ENCODE data around the gene ACADSB. TPM values are rescaled to one million over a fixed set of nuclear protein-coding genes. Genes with fewer than 3 reads are reported as not detected.

ACADSB gene
- polyA plus RNA-seq (ENCODE audit: insufficient read length in 3 of 3) = 10 to 100 TPM; 25.3 to 26.5 (median 25.9) TPM

DNA sequence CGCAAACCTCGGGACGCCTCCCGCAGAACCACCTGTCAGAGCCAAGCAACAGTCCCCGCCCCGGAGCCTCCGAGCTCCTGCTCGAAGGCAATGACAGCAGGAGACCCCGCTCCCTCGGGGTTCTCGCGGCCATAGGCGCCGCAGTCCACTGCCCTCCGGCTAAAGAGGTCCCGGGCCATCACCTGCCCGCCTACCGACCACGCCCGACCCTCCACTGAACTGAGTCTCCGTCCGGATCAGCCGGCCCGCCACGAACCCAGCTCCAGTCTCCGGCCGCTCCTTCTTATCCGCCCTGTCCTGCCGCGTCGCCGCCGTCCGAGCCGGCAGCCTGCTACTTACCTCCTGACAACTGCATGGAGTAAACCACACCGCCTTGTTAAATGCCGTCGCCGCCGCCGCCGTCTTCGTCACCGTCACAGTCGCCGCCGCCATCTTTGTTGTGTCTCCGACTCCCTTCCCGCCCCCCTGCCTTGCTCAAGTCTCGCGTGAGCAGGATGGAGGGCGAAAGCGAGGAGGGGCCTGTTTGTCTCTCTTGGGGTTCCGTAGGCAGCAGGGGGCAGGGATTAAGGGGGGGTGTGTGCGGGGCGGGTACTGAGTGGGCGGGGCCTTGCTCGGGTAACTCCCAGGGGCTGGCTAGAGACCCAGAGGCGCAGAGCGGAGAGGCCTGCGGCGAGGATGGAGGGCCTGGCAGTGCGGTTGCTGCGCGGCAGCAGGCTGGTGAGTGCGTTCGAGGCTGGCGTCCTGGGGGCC is at the start of gene ACADSB, which contains the start of gene IKZF5:
Gene ACADSB (plus strand): TSS at position 652 of the 750 bp plus-strand sequence. CDS start 24 bp downstream, at position 676.
Gene IKZF5 (minus strand): TSS at position 441 of the 750 bp plus-strand sequence. CDS start 10,170 bp downstream, outside the sequence.
- peak; percentile 91 to 97 (median 94) for DNase-seq (ENCODE audit: low read depth in 3 of 3, low spot score in 2 of 3)

DNA sequence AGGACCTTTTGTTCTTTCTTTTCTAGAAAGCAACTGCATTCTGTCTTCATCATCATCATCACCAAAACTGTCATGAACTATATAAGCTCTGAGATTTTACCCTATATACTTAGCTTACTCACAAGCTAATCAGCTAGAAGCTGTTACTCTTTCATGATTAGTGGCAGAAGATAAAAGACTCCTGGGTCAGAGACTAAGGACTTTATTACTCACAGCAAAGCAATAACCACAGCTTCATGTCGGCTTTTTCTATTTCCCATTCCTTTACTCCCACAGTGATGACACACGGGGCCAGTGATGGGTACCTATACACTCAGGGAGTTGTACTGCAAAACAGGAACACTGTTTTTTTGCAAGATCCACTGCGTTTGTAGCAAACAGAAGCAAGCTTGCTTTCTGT is 46.4 kb upstream of the ACADSB start:
- DNase-seq (ENCODE audit: low read depth in 3 of 3, low spot score in 2 of 3) = no peak

DNA sequence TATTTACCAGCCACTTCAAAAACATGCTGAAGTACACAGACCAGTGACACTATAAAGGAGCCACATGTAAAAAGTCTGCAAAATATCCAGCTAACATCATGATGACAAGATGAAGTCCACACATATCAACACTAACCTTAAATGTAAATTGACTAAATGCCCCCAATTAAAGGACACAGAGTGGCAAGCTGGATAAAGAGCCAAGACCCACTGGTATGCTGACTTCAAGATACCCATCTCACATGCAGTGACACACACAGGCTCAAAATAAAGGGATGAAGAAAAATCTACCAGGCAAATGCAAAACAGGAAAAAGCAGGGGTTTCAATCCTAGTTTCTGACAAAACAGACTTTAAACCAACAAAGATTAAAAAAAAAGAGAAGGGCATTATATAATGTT is 41.9 kb upstream of the ACADSB start:
- DNase-seq (ENCODE audit: low read depth in 3 of 3, low spot score in 2 of 3) = no peak

DNA sequence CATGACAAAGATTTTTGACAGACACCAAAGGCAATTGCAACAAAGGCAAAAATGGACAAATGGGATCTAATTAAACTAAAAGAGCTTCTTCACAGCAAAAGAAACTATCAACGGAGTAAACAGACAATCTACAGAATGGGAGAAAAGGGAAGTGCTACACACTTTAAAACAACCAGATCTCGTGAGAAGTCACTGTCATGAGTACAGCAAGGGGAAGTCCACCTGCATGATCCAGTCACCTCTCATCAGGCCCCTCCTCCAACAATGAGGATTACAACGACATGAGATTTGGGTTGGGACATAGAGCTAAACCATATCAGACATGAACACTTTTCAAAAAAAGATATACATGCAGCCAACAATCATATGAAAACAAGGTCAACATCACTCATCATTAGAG is 40.1 kb upstream of the ACADSB start:
- no peak for DNase-seq (ENCODE audit: low read depth in 3 of 3, low spot score in 2 of 3)

DNA sequence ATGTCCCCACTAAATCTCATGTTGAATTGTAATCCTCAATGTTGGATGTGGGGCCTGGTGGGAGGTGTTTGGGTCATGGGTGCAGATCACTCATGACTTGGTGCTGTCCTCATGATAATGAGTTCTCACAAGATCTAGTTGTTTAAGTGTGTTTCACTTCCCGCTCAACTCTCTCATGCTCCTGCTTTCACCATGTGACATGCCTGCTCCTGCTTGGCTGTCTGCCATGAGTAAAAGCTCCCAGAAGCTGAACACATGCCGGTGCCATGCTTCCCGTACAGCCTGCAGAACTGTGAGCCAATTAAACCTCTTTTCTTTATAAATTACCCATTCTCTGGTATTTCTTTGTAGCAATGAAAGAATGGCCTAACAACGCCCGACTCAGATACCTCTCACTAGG is 34.8 kb upstream of the ACADSB start:
- DNase-seq (ENCODE audit: low read depth in 3 of 3, low spot score in 2 of 3) = no peak

DNA sequence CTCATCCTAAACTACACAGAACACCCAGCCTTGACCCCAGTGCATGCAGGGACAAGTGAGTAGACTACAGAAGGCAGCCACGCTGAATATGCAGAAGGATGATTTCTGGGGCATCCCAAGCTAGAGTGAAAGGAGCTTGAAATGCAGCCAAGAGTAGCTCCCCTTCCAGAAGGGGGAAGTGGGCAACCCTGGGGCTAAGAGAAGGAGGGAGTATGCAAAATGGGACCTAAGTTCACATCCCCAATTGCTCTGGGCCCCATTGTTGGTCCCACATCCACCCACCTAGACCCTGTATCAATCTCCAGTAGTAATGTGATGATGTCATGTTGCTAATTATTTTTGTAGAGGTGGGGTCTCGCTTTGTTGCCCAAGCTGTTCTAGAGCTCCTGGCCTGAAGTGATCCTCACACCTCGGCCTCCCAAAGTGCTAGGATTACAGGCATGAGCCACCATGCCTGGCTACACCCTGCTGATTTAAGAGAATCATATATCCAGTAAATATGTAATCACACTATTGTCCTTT is 34.2 kb upstream of the ACADSB start:
- DNase-seq (ENCODE audit: low read depth in 3 of 3, low spot score in 2 of 3) = no peak

DNA sequence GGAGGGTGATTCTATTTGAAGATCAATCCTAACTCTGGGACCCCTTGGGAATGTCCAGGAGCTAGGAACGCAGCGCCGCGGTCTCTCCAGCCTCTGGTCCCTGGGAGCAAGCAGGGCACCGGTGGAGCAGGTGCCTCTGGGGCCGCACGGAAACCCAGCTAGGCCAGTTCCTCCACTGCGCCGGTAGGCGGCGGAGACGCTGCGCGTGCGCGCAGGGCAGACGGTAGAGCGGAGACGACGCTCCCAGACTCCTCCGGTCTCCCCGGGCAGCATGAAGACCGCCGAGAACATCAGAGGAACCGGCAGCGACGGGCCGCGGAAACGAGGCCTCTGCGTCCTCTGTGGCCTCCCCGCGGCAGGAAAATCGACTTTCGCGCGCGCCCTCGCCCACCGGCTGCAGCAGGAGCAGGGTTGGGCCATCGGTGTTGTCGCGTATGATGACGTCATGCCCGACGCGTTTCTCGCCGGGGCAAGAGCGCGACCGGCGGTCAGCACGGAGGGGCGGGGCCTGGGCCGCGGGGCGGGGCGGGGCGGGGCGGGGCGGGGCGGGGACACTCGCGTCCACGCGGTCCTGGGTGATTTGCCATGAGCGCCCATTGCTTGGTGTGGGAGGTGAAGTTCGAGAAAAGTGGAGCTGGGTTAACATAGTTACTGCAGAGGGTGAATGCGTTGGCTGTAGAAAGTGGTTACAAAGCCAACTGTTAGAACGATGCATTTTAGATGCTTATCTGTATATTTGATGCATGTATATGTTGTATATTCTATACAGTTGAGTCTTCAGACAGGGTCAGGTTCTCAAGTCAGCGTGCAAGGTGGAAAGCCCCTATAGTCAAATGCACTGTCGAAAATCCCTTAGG is 28.4 kb upstream of the ACADSB start, which contains the start of gene PSTK:
Gene PSTK (plus strand): TSS at position 193 of the 857 bp plus-strand sequence. CDS start 79 bp downstream, at position 272.
- peak; percentile 83 to 89 (median 87) for DNase-seq (ENCODE audit: low read depth in 3 of 3, low spot score in 2 of 3)

DNA sequence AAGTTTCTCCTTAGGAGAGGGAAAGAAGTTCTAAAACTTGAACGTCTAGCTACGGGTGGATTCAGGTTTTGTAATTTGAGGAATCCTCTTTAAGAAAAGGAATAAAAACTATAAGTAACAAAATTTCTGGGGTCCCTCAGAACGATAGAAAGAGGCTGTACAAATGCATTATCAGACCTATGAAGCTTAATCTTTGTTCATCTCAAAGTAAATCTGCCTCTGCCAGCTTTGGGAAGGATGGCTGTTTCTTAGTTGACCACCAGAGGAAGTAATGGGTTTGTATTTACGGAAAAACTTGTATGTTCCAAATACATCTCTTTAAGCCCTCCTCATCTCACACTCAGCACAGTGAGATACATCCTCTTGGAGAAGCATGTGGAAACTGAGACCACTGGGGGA is 27.7 kb upstream of the ACADSB start:
- no peak for DNase-seq (ENCODE audit: low read depth in 3 of 3, low spot score in 2 of 3)

DNA sequence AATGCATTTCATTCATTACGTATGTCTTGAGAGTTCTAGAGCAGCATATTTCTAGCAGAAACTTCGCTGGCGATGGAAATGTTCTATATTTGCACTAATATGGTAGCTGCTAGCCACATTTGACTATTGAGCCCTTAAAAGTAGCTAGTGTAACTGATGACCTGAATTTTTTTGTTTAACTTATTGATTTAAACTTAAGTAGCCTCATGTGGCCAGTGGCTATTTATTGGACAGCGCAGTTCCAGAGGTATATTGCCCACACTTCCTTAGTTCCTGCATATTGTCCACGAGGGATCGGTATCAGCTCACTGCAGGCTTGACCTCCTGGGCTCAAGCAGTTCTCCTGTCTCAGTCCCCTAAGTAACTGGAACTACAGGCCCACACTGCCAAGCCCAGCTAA is 24.9 kb upstream of the ACADSB start:
- no peak for DNase-seq (ENCODE audit: low read depth in 3 of 3, low spot score in 2 of 3)

DNA sequence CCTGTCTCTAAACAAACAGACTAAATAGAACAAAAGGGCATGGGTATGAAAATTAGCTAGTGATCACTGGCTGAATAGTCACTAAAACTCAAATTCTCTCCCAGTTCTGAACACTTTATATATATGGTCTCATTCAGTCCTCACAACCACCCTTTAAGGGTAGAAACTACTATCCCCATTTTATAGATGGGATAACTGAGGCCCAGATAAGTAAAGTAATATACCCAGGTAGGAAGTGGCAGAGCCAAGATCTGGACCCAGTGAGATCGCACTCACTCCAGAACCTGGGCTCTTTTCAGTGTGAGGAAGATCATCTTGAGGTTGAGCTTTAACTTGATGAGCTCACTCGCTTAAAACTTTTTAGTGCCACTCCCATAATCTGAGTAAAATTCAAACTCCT is 24.1 kb upstream of the ACADSB start:
- no peak for DNase-seq (ENCODE audit: low read depth in 3 of 3, low spot score in 2 of 3)

DNA sequence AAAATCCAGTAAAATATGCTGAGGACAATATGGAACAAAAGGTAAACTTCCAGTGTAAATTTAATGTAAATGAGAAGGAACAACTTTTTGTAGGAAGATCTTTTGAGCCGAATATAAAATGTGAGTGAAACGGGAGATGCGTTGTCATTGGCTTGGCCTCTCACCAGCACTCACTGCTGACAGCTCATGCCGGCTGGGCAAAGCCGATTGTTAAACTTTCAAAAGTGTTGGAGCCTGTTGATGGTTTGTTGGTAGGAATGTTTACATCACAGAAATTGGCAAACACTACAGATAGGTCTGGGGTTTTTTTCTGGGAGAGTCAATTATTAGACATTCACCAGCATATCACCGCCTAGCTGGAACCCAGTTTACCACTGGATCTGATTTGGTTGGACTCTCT is 22.5 kb upstream of the ACADSB start:
- DNase-seq (ENCODE audit: low read depth in 3 of 3, low spot score in 2 of 3) = no peak

DNA sequence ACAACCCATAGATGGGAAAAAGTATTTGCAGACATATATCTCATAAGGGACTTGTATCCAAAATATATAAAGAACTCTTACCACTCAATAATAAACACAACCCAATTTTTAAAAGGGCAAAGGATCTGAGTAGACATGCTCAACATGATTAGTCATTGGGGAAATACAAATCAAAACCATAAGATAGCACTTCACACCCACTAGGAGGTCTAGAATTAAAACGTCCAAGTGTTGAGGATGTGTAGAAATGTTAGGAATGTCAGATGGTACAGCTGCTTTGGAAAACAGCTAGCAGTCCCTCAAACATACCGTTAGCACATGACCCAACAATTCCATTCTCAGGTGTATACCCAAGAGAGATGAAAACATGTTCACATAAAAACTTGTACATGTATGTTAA is 20.3 kb upstream of the ACADSB start:
- DNase-seq (ENCODE audit: low read depth in 3 of 3, low spot score in 2 of 3) = no peak

DNA sequence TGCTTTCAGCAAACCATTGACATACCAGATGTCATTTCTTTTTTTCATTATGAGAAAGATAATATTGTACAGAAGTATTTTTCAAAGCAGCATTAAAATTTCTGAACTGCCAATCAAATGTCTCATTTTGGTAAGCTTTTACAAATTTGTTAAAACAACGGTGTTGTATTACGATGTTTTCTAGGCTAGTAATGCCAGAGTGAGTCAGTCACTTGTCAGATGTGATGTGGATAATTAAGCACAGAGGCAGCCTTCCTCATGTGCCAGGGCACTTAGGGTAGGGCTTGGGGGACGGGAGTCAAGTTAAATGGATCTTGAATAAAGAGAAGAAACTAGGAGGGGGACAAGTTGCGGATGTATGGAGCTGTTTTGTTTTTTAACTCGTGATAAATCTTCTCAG is 18.5 kb upstream of the ACADSB start:
- DNase-seq (ENCODE audit: low read depth in 3 of 3, low spot score in 2 of 3) = no peak

DNA sequence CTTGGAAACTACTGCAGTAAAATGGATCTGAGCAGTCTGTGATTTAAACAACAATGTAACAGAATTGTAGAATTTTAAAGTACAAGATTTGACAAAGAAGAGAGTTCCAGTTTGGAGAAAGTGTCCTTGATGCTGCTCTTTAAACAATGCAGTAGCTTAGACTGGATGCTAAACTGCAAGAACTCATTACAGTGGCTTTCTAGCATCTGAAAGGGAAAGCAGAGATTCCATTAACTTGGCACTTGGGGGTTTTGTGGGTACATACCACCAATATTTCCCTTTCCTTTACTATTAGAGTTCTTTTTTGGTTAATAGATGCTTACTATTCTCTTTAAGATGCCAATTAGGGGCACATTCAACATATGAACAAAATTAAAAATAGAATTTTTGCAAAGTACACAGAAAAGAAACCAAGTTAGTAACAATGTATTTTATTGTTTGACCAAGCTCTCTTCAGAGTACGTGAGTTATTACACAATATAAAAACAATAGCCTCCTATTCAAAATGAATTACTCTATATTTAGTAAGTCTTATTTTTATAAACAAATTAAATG is 16.7 kb upstream of the ACADSB start:
- no peak for DNase-seq (ENCODE audit: low read depth in 3 of 3, low spot score in 2 of 3)

DNA sequence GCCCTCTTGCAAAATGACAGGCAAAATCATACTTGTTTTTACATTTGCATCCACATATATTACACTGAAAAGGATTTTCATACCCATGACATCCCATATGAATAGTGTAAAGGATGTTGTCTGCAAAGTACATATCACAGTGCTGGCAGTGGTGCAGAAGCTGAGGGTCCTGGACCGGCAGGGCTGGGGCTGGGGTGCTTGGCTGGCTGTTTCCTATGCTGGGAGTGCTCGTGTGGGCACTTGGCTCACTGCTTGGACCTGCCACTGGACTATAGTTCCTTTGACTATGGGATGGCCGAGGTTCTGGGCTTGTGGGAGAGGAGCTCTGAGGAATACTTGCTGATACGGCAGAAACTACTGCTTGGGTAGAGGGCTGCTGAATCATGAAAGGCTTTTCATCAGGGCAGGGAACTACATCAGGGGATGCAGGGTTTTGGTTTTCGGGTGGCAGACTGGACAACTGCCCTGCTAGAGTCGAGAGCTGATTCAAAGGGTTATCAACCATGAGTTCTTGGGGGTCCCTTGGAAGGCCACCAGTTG is 14.9 kb upstream of the ACADSB start:
- DNase-seq (ENCODE audit: low read depth in 3 of 3, low spot score in 2 of 3) = no peak

DNA sequence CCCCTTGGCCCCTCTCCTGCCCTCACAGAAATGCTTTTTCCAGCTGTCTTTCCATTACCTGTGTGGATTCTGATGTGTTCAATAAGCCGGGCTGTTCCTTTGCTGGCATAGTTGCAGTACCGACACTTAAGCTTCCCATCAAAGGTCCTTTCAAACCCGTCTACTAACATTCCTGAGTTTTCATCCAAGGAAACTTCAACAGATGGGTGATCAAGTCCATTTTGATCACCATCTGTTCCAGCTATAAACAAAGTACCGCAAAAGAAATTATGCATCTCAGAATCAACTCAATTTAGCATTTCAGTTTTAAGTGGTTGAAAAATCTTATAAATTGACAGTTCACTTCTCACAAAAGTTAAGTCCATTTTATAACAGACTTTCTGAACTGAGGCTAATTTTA is 12.9 kb upstream of the ACADSB start:
- no peak for DNase-seq (ENCODE audit: low read depth in 3 of 3, low spot score in 2 of 3)

DNA sequence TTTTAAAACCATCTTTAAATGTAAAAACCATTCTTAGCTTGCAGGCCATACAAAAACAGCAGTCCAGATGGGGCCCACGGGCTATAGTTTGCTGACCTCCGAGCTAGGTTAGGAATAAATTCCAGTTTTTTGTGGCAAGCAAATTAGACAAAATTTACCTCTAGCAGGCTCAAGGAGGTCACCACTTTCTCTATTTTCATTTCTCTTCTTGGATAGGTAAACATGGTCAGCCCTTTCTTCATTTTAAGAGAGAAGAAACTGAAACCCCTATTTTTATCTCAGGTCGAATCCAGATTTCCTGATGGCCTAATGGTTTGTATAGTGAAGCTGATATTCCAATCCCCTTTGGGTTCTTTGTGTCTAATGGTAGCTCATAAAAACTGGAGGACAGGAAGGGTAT is 10.9 kb upstream of the ACADSB start:
- DNase-seq (ENCODE audit: low read depth in 3 of 3, low spot score in 2 of 3) = no peak

DNA sequence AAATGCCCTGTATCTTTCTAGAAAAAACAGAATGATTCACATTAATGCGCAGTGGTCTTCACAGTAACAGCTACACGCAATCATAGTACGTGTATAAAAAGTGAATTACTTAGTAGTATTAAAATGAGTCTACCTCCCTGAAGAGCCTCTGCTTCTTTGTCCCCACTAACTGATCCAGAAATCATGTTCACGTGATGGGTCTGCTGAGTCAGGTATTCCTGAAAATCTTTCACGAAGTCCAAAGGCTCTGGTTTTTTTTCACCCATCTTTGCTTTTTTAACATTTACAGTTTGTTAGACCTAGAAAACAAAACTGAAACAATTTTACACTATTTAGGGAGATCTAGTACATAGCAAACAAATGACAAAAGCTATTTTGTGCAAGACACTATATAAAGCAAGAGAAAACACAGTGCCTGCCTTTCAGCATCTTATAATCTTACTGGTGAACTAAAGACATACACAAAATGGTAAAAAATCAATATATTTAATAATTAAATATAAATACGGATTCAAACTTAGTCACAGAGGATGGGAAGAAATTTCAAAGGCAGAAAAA is 10.4 kb upstream of the ACADSB start:
- DNase-seq (ENCODE audit: low read depth in 3 of 3, low spot score in 2 of 3) = no peak

DNA sequence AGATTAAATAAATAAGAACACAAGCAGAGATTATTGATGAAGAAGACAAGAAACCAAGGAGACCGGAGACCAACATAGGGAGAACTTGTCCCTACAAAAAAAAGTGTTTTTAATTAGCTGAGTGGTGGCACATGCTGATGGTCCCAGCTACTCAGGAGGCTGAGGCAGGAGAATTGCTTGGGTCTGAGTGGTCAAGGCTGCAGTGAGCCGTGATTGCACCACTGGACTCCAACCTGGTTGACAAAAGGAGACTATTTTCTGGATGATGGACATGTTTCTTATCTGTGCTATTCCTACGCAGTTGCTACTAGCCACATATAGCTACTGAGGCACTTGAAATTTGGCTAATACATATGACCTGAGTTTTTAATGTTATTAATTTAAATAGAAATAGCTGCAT is 9.9 kb upstream of the ACADSB start:
- no peak for DNase-seq (ENCODE audit: low read depth in 3 of 3, low spot score in 2 of 3)

DNA sequence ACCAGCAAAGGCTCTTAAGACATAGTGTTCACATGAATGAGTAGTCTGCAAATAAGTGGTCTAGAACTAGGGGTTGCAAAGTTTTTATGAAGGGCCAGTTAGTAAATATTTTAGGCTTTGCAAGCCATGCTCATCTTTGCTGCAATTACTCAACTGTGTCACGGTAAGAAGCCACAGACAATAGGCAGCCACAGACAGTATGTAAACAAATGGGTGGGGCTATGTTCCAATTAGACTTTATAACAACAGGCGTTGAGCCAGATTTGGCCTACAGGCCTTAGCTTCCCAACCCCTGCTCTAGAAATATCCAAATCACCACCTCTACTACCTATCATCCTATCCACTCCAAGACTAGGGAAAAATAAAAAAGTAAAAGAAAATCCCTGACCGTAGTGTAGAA is 9.5 kb upstream of the ACADSB start:
- no peak for DNase-seq (ENCODE audit: low read depth in 3 of 3, low spot score in 2 of 3)

DNA sequence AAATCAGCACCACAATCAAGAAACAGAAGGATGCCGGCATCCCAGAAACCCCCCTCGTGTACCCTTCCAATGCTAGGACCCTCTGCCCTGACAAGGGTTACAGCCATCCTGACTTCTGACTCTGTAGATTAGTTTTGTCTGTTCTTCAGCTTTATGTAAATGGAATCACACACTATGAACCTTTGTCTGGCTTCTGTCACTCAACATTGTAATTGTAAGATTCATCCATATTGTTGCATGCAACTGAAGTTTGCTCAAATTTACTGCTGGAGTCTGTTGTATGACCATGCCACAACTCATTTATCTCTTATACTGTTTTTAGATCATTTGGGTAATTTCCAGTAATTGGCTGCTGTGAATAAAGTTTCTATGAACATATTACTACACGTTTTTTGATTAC is 8.7 kb upstream of the ACADSB start:
- DNase-seq (ENCODE audit: low read depth in 3 of 3, low spot score in 2 of 3) = no peak
